MM.1S (cell line): ENCODE measurements around the gene ETV6.
"Not testable (repeated sequence)": the region's sequence is repeated elsewhere in the genome, so short reads cannot be mapped to it uniquely, and the experiment has no call there.

Experiments
- DNase-seq: peaks from one replicate; pipeline ENCODE4 v3.0.0-alpha.2; 2015
- H2AFZ ChIP-seq: fragments of 300-600 bp; sonication (generic); 2 replicates; pipeline ENCODE4 v1.6.0; 2016; ENCODE audit warnings: antibody characterized with exemption, low read length
- H3F3A ChIP-seq: fragments of 300-600 bp; sonication (generic); 2 replicates; pipeline ENCODE4 v1.6.1; 2016; ENCODE audit warnings: mild to moderate bottlenecking, antibody characterized with exemption, low read length, moderate library complexity, mixed read lengths; ENCODE audit not compliant: insufficient read depth
- H3K27ac ChIP-seq: fragments of 300-600 bp; sonication (generic); 2 replicates; pipeline ENCODE4 v1.5.1; 2016; ENCODE audit warnings: mild to moderate bottlenecking, low read length
- H3K27me3 ChIP-seq: fragments of 300-600 bp; sonication (generic); replicated peaks from 2 replicates; pipeline ENCODE4 v1.6.0; 2016; ENCODE audit warnings: low read length; ENCODE audit not compliant: insufficient read depth
- H3K36me3 ChIP-seq: fragments of 300-600 bp; sonication (generic); replicated peaks from 2 replicates; pipeline ENCODE4 v1.6.1; 2016; ENCODE audit warnings: mild to moderate bottlenecking, low read length, mixed read lengths; ENCODE audit not compliant: insufficient read depth
- H3K4me1 ChIP-seq: fragments of 300-600 bp; sonication (generic); 2 replicates; pipeline ENCODE4 v1.6.1; 2016; ENCODE audit warnings: low read length, mixed read lengths
- H3K4me2 ChIP-seq: fragments of 300-600 bp; sonication (generic); 2 replicates; pipeline ENCODE4 v1.6.0; 2016; ENCODE audit warnings: low read depth, low read length
- H3K4me3 ChIP-seq: fragments of 300-600 bp; sonication (generic); 2 replicates; pipeline ENCODE4 v1.5.1; 2016; ENCODE audit warnings: low read length, mixed read lengths
- H3K79me2 ChIP-seq: fragments of 300-600 bp; sonication (generic); 2 replicates; pipeline ENCODE4 v1.6.1; 2016; ENCODE audit warnings: mixed run types, low read length, mixed read lengths
- H3K9ac ChIP-seq: fragments of 300-600 bp; sonication (generic); 2 replicates; pipeline ENCODE4 v1.6.1; 2016; ENCODE audit warnings: low read length, mixed read lengths
- H3K9me2 ChIP-seq: fragments of 300-600 bp; sonication (generic); replicated peaks from 2 replicates; pipeline ENCODE4 v1.6.1; 2016; ENCODE audit warnings: mild to moderate bottlenecking, low read length, mixed read lengths; ENCODE audit not compliant: insufficient read depth
- H3K9me3 ChIP-seq: fragments of 300-600 bp; sonication (generic); replicated peaks from 2 replicates; pipeline ENCODE4 v1.6.1; 2016; ENCODE audit warnings: mild to moderate bottlenecking, low read length, mixed read lengths; ENCODE audit not compliant: insufficient read depth
- H4K20me1 ChIP-seq: fragments of 300-600 bp; sonication (generic); 2 replicates; pipeline ENCODE4 v1.6.1; 2016; ENCODE audit warnings: mild to moderate bottlenecking, low read length, moderate library complexity, mixed read lengths; ENCODE audit not compliant: insufficient read depth
- CTCF ChIP-seq: fragments of 300-600 bp; sonication (generic); IDR thresholded peaks from 2 replicates; pipeline ENCODE4 v1.5.1; 2016; ENCODE audit warnings: antibody characterized with exemption, low read length, mixed read lengths
- EZH2 ChIP-seq: fragments of 300-600 bp; sonication (generic); optimal IDR thresholded peaks from 2 replicates; pipeline ENCODE3; 2017; ENCODE audit warnings: low read depth, mild to moderate bottlenecking, antibody characterized with exemption, low read length, mixed read lengths
- EZH2phosphoT487 ChIP-seq: fragments of 300-600 bp; sonication (generic); IDR thresholded peaks from 2 replicates; pipeline ENCODE4 v1.6.1; 2018; ENCODE audit warnings: antibody characterized with exemption, low read length

ETV6 gene

GRCh38 chr12:11677752-11678151 is 28.3 kb downstream of the ETV6 start:
- no peaks in the 10 kb centered on the region for H3K27me3 ChIP-seq
- H3F3A ChIP-seq = no peaks in the 10 kb centered on the region
- H3K4me1 ChIP-seq = 0 out of 2 replicates have a peak, but pooled peaks cover 5% of the 10 kb centered on the region
- H3K4me3 ChIP-seq = no peak overlapping the region
- H4K20me1 ChIP-seq = no peaks in the 10 kb centered on the region
- no peak overlapping the region for H3K4me2 ChIP-seq
- H2AFZ ChIP-seq = no peak overlapping the region
- peaks cover 58% of the 10 kb centered on the region for H3K79me2 ChIP-seq
- no peak for DNase-seq
- no peak for TF ChIP-seq EZH2
- TF ChIP-seq CTCF = no peak
- no peak for TF ChIP-seq EZH2phosphoT487
- no peaks in the 10 kb centered on the region for H3K9me3 ChIP-seq
- H3K9ac ChIP-seq = no peak overlapping the region
- H3K36me3 ChIP-seq = no peaks in the 10 kb centered on the region
- H3K9me2 ChIP-seq = no peaks in the 10 kb centered on the region
- H3K27ac ChIP-seq = no peak overlapping the region

- no peak for DNase-seq
These were observed 29.3 kb downstream of the ETV6 start for GRCh38 chr12:11678781-11679180.

GRCh38 chr12:11681207-11681606 is 31.7 kb downstream of the ETV6 start:
- no peaks in the 10 kb centered on the region for H3K27me3 ChIP-seq
- no peaks in the 10 kb centered on the region for H3K36me3 ChIP-seq
- H3K9me3 ChIP-seq = no peaks in the 10 kb centered on the region
- H3K4me3 ChIP-seq = no peak overlapping the region
- no peaks in the 10 kb centered on the region for H3K4me1 ChIP-seq
- TF ChIP-seq CTCF = no peak
- no peak for TF ChIP-seq EZH2
- no peak for TF ChIP-seq EZH2phosphoT487
- H3K27ac ChIP-seq = no peak overlapping the region
- no peak overlapping the region for H3K4me2 ChIP-seq
- peaks cover 54% of the 10 kb centered on the region for H3K79me2 ChIP-seq
- H3K9ac ChIP-seq = no peak overlapping the region
- no peaks in the 10 kb centered on the region for H3F3A ChIP-seq
- DNase-seq = no peak
- H2AFZ ChIP-seq = no peak overlapping the region
- no peaks in the 10 kb centered on the region for H4K20me1 ChIP-seq
- no peaks in the 10 kb centered on the region for H3K9me2 ChIP-seq

More at GRCh38 chr12:11678781-11679180, 29.3 kb downstream of the ETV6 start:
- H3K4me2 ChIP-seq = no peak overlapping the region
- no peaks in the 10 kb centered on the region for H3K9me2 ChIP-seq
- H3K27ac ChIP-seq = no peak overlapping the region
- no peak overlapping the region for H3K4me3 ChIP-seq
- no peak overlapping the region for H3K9ac ChIP-seq
- H3K9me3 ChIP-seq = no peaks in the 10 kb centered on the region
- H2AFZ ChIP-seq = no peak overlapping the region
- TF ChIP-seq EZH2phosphoT487 (no peak), CTCF (no peak), EZH2 (no peak)
- no peaks in the 10 kb centered on the region for H3K27me3 ChIP-seq
- 0 out of 2 replicates have a peak, but pooled peaks cover 5% of the 10 kb centered on the region for H3K4me1 ChIP-seq
- H3F3A ChIP-seq = no peaks in the 10 kb centered on the region
- H3K36me3 ChIP-seq = no peaks in the 10 kb centered on the region
- no peaks in the 10 kb centered on the region for H4K20me1 ChIP-seq
- peaks cover 58% of the 10 kb centered on the region for H3K79me2 ChIP-seq

GRCh38 chr12:11681695-11682094 is 32.2 kb downstream of the ETV6 start:
- not testable (repeated sequence) for H3K4me1 ChIP-seq, H3K4me3 ChIP-seq, H3K9me3 ChIP-seq, H2AFZ ChIP-seq, H3K27me3 ChIP-seq, H4K20me1 ChIP-seq, H3K9ac ChIP-seq, H3K4me2 ChIP-seq, H3K36me3 ChIP-seq, H3K9me2 ChIP-seq, H3K27ac ChIP-seq, DNase-seq, H3F3A ChIP-seq
- H3K79me2 ChIP-seq = peaks cover 51% of the 10 kb centered on the region
